Mesothelial cell of epicardium (in vitro differentiated cells): ENCODE measurements around the gene RABEP2. TPM values are rescaled to one million over a fixed set of nuclear protein-coding genes. Genes with fewer than 3 reads are reported as not detected.

Experiments used
- DNase-seq, 2 experiments: peaks; one replicate each; pipeline ENCODE4 v3.0.0; 2021; ENCODE audit warnings: low spot score in 2 of 2; ENCODE audit not compliant: unreplicated experiment in 2 of 2
- H3K27ac Mint-ChIP-seq: 2 replicates; pipeline ENCODE4 v1.8.0; 2021; ENCODE audit warnings: mixed read lengths
- H3K27me3 Mint-ChIP-seq: 2 replicates; pipeline ENCODE4 v1.8.0; 2021; ENCODE audit warnings: low read depth, mixed read lengths
- H3K36me3 Mint-ChIP-seq: 2 replicates; pipeline ENCODE4 v1.8.0; 2021; ENCODE audit warnings: mixed read lengths
- H3K4me1 Mint-ChIP-seq: 2 replicates; pipeline ENCODE4 v1.8.0; 2021; ENCODE audit warnings: mixed read lengths
- H3K4me3 Mint-ChIP-seq: 2 replicates; pipeline ENCODE4 v1.8.0; 2021; ENCODE audit warnings: mild to moderate bottlenecking, moderate library complexity, mixed read lengths
- H3K9me3 Mint-ChIP-seq: 2 replicates; pipeline ENCODE4 v1.8.0; 2021; ENCODE audit warnings: mixed read lengths
- total RNA-seq: library from RNA; stranded (reverse); gene quantifications from 3 replicates; pipeline ENCODE4 v1.2.1, GENCODE V29; 2021
- TF ChIP-seq, protein P1 (sequence below): fragments of 200-600 bp; sonication (generic); IDR thresholded peaks from one replicate; pipeline ENCODE4 v1.5.0; 2021; ENCODE audit warnings: antibody characterized with exemption; ENCODE audit not compliant: unreplicated experiment

Gene RABEP2
- total RNA-seq, 1 donor from 2014 or later: 29.7 TPM

DNA sequence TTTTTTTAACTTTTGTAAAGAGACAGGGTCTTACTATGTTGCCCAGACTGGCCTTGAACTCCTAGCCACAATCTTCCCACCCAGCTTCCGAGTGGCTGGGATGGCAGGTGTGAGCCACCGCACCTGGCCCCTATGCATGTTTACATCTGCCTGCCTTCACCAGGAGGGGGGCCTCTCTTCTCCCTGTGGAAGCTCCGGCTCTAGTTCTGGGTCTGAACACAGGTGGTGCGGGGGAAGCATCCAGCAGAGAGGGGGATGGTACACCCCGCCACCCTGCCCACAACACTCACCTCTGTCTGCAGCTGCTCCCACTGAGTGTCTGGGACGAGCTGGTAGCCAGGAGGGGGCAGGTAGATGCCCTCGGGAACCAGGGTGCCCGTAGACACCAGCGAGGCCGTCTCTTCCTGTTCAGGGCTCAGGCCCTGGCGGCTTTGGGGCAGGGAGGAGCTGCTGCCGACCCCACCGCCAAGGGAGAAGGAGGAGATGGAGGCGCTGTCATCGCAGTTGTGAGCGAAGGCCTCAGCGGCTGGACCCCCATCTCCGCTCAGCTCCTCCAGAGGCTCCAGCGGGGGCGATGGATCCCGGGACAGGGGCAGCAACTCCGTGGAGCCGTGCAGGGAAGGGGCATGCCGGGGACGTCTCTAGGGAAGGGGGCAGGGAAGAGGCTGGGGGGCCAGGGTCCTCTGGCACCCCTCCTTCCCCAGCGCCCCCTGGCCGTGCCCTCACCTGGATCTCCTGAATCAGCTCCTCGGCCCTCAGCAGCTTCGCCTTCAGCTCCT, 10.9 kb downstream of the RABEP2 start:
- Mint-ChIP-seq H3K9me3 (peaks cover 4% of the 10 kb centered on the region), H3K4me3 (no peak overlapping the region), H3K4me1 (no peaks in the 10 kb centered on the region), H3K27me3 (no peaks in the 10 kb centered on the region), H3K36me3 (peaks cover 16% of the 10 kb centered on the region), H3K27ac (no peak overlapping the region)
- DNase-seq: no peak
- TF ChIP-seq, protein P1, sequence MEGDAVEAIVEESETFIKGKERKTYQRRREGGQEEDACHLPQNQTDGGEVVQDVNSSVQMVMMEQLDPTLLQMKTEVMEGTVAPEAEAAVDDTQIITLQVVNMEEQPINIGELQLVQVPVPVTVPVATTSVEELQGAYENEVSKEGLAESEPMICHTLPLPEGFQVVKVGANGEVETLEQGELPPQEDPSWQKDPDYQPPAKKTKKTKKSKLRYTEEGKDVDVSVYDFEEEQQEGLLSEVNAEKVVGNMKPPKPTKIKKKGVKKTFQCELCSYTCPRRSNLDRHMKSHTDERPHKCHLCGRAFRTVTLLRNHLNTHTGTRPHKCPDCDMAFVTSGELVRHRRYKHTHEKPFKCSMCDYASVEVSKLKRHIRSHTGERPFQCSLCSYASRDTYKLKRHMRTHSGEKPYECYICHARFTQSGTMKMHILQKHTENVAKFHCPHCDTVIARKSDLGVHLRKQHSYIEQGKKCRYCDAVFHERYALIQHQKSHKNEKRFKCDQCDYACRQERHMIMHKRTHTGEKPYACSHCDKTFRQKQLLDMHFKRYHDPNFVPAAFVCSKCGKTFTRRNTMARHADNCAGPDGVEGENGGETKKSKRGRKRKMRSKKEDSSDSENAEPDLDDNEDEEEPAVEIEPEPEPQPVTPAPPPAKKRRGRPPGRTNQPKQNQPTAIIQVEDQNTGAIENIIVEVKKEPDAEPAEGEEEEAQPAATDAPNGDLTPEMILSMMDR: no peak

DNA sequence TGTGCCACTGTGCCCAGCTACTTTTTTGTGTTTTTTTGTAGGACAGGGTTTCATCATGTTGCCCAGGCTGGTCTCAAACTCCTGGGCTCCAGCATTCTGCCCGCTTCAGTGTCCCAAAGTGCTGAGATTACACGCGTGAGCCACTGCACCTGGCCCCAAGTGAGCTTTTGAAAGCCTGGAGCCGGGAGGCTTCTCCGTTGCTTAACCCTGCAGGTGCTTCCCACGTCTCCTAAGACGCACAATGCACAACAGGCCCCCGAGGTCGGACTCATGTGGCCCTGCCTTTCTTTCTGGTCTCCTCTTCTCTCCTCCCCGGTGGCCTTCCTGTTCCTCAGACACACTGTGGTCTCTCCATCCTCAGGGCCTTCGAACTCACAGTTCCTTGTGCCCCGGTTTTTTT, 12.5 kb downstream of the RABEP2 start:
- Mint-ChIP-seq H3K27ac (no peak overlapping the region), H3K36me3 (peaks cover 16% of the 10 kb centered on the region), H3K4me1 (no peaks in the 10 kb centered on the region), H3K27me3 (no peaks in the 10 kb centered on the region), H3K9me3 (peaks cover 4% of the 10 kb centered on the region), H3K4me3 (no peak overlapping the region)
- no peak for DNase-seq
- TF ChIP-seq, protein P1: no peak

DNA sequence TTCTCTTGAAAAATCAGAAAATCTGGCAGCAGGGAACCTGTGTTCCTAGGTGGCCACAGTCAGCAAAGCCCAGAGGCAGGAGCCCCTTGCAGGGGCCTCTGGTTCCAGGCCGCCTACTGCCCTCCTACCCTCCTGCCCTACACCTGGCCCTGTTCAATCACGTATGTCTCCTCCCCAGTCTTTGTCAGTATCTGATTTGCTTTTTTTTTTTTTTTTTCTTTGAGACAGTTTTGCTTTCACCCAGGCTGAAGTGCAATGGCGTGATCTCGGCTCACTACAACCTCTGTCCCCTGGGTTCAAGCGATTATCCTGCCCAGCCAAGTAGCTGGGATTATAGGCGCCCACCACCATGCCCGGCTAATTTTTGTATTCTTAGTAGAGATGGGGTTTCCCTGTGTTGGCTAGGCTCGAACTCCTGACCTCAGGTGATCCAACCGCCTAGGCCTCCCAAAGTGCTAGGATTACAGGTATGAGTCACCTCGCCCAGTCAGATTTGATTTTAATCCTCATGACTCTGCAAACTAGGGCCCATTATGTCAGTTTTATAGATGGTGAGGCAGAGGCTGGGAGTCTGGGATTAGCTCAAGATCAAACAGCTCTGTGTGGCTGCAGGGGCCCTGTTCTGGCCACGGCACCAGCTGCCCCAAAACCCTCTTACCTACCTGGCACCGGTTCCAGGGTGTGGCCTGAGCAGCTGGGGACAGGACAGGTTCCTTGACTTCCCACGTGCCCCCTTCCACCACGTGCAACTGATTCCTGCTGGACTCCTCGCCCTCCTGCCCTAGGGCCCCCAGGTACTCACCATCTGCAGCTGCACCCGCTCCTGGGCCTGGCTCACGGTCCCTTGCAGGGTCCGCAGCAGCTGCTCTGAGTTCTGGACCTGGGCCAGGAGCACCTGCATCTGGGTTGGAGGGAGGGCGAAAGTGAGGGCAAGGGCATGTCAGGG, 14.7 kb downstream of the RABEP2 start:
- Mint-ChIP-seq H3K36me3 (peaks cover 9% of the 10 kb centered on the region), H3K27ac (no peak overlapping the region), H3K4me3 (no peak overlapping the region), H3K27me3 (no peaks in the 10 kb centered on the region), H3K4me1 (no peaks in the 10 kb centered on the region), H3K9me3 (no peaks in the 10 kb centered on the region)
- DNase-seq: no peak
- TF ChIP-seq, protein P1: no peak

DNA sequence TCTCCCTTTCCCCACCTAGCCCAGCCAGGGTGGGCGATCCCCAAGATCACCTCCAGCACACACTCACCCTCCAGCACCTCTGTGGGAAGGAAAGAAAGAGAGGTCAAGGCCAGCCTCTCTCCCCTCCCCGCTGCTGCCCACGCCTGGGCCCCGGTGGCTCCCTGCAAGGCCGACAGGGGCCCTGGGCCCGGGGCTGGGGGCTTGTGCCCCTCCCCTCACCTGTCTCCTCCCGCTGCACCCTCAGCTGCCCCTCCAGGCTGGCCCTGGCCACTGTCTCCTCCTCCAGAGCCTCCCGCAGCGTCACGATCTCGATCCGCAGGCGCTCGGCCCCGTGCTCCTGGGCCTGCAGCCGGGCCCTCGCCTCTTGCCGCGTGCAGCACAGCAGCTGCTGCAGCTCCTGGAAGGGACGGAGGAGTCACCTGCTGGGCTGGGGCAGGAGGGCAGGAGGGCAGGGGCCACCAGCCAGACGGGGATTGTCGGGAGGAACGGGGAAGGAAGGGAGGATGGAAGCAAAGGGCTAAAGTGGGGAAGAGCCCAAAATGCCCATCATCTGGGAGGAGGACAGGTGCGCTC, 19.2 kb downstream of the RABEP2 start:
- TF ChIP-seq, protein P1: no peak
- Mint-ChIP-seq H3K4me3 (no peak overlapping the region), H3K27ac (no peak overlapping the region), H3K27me3 (no peaks in the 10 kb centered on the region), H3K4me1 (no peaks in the 10 kb centered on the region), H3K36me3 (no peaks in the 10 kb centered on the region), H3K9me3 (no peaks in the 10 kb centered on the region)
- no peak for DNase-seq

GRCh38 chr16:28905229-28905754, 19.7 kb downstream of the RABEP2 start:
- Mint-ChIP-seq H3K27ac (no peak overlapping the region), H3K4me3 (no peak overlapping the region), H3K4me1 (no peaks in the 10 kb centered on the region), H3K36me3 (no peaks in the 10 kb centered on the region), H3K9me3 (no peaks in the 10 kb centered on the region), H3K27me3 (no peaks in the 10 kb centered on the region)
- DNase-seq: no peak
- TF ChIP-seq, protein P1: no peak
